CD4-positive, alpha-beta T cell treated with Interferon gamma for 1 hour (primary cell): Measurements from ENCODE around the gene MAGIX.

Source experiments
- DNase-seq: peaks from one replicate; pipeline ENCODE4 v3.0.0-alpha.2; 2020

MAGIX gene

GRCh38 chrX:49208399-49208798 lies 45.8 kb downstream of the MAGIX start:
- no peak for DNase-seq

- no peak for DNase-seq
Measured at GRCh38 chrX:49209434-49210251, 47.1 kb downstream of the MAGIX start.

GRCh38 chrX:49210406-49210805 lies 47.8 kb downstream of the MAGIX start:
- no peak for DNase-seq

GRCh38 chrX:49211074-49211473 lies 48.5 kb downstream of the MAGIX start:
- no peak for DNase-seq

- DNase-seq: no peak
Measured at GRCh38 chrX:49212209-49212608, 49.7 kb downstream of the MAGIX start.

GRCh38 chrX:49212861-49213260 lies 50.3 kb downstream of the MAGIX start:
- no peak for DNase-seq

GRCh38 chrX:49214416-49214815 lies 51.9 kb downstream of the MAGIX start:
- DNase-seq: no peak

GRCh38 chrX:49214996-49215526 lies 52.5 kb downstream of the MAGIX start:
- DNase-seq: no peak
